ENCODE results near the gene DNAH10.

DNA sequence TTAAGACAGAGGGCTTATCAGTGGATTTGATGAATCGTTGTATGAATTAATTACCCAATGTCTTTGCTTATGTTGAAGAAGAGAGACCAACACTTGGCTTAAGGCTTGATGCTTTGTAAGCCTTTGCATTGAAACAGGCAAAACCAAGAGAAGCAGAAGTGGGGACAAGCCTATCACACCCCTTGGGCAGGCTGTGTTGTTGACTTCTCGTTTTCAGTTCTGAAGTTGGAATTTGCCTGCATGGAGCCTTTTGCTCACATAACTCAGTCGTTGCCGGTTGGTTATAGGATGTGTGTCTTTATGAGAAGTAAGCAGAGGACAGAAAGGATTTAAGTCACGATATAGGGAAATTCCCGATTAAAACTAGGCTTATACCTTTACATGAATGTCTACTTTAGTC lies 115.9 kb downstream of the DNAH10 start:
- TF ChIP-seq, protein P1, sequence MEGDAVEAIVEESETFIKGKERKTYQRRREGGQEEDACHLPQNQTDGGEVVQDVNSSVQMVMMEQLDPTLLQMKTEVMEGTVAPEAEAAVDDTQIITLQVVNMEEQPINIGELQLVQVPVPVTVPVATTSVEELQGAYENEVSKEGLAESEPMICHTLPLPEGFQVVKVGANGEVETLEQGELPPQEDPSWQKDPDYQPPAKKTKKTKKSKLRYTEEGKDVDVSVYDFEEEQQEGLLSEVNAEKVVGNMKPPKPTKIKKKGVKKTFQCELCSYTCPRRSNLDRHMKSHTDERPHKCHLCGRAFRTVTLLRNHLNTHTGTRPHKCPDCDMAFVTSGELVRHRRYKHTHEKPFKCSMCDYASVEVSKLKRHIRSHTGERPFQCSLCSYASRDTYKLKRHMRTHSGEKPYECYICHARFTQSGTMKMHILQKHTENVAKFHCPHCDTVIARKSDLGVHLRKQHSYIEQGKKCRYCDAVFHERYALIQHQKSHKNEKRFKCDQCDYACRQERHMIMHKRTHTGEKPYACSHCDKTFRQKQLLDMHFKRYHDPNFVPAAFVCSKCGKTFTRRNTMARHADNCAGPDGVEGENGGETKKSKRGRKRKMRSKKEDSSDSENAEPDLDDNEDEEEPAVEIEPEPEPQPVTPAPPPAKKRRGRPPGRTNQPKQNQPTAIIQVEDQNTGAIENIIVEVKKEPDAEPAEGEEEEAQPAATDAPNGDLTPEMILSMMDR (IDR thresholded peaks at IDR 0.05; ENCODE audit: insufficient read depth, low read depth, low read length) = no peak
- TF ChIP-seq EZH2 (IDR thresholded peaks at IDR 0.05; ENCODE audit: insufficient read depth, low read length) = no peak

All from astrocyte (in vitro differentiated cells and primary cell).